Hematopoietic multipotent progenitor cell treated with erythropoietin and hydrocortisone succinate and interleukin-3 and kit ligand, for 4 days (in vitro differentiated cells): ENCODE results near the gene SERPINA3.
"Not testable (repeated sequence)": the region's sequence is repeated elsewhere in the genome, so short reads cannot be mapped to it uniquely, and the experiment has no call there.

Experiments
- DNase-seq: peaks from one replicate; pipeline ENCODE4 v3.0.0-alpha.2; 2015

Gene SERPINA3

GRCh38 chr14:94637814-94638213 lies 25.6 kb downstream of the SERPINA3 start:
- not testable (repeated sequence) for DNase-seq

GRCh38 chr14:94638339-94638738 lies 26.1 kb downstream of the SERPINA3 start:
- DNase-seq: no peak

- DNase-seq: no peak
Observed at GRCh38 chr14:94638961-94639817, 27.0 kb downstream of the SERPINA3 start.

GRCh38 chr14:94640721-94641631 lies 28.8 kb downstream of the SERPINA3 start:
- DNase-seq: no peak

- DNase-seq: no peak
Observed at GRCh38 chr14:94641632-94641955, 29.4 kb downstream of the SERPINA3 start.

GRCh38 chr14:94643316-94644101 lies 31.3 kb downstream of the SERPINA3 start:
- no peak for DNase-seq

- DNase-seq: no peak
Observed at GRCh38 chr14:94644102-94644535, 31.9 kb downstream of the SERPINA3 start.

- no peak for DNase-seq
Observed at GRCh38 chr14:94646066-94646465, 33.9 kb downstream of the SERPINA3 start.

- DNase-seq: no peak
Observed at GRCh38 chr14:94646481-94646880, 34.3 kb downstream of the SERPINA3 start.

- no peak for DNase-seq
Observed at GRCh38 chr14:94648801-94649200, 36.6 kb downstream of the SERPINA3 start.

GRCh38 chr14:94649543-94650443 lies 37.6 kb downstream of the SERPINA3 start:
- DNase-seq: no peak

GRCh38 chr14:94650444-94650775 lies 38.2 kb downstream of the SERPINA3 start:
- no peak for DNase-seq

- DNase-seq: no peak
Observed at GRCh38 chr14:94650806-94651805, 38.9 kb downstream of the SERPINA3 start.

- DNase-seq: no peak
Observed at GRCh38 chr14:94653321-94653720, 41.1 kb downstream of the SERPINA3 start.

- no peak for DNase-seq
Observed at GRCh38 chr14:94654071-94654861, 42.1 kb downstream of the SERPINA3 start.

GRCh38 chr14:94655169-94655710 lies 43.0 kb downstream of the SERPINA3 start:
- no peak for DNase-seq

- DNase-seq: no peak
Observed at GRCh38 chr14:94656043-94656442, 43.9 kb downstream of the SERPINA3 start.

GRCh38 chr14:94659256-94659655 lies 47.1 kb downstream of the SERPINA3 start:
- DNase-seq: no peak

GRCh38 chr14:94659901-94660300 lies 47.7 kb downstream of the SERPINA3 start:
- DNase-seq: no peak
